HG03175 (cell line): ENCODE results near the gene PRDM16.

Experiments
- ATAC-seq: cut with Tn5 transposase; IDR thresholded peaks from one replicate; pipeline ENCODE4 v1.9.1; 2021; ENCODE audit warnings: mild to moderate bottlenecking, moderate library complexity; ENCODE audit not compliant: unreplicated experiment

Gene PRDM16

GRCh38 chr1:3417934-3418333, 348.9 kb downstream of the PRDM16 start:
- ATAC-seq, result no peak

DNA sequence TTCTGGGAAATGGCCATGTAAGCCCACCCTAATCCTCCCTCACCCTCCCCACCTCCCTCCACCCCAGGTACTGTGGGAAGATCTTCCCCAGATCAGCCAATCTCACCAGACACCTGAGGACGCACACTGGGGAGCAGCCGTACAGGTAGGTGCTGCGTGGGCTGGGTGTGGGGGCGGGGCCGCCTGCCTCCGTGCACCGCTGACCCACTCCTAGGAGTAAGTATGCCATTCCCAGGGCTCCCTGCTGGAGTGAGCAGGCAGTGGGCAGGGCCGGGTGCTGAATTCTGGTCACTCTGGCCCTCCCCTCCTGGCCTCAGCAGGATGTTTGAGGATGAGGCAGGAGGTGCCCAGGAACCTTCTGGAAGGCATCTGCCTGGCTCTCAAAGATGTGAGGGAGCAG, 349.6 kb downstream of the PRDM16 start:
- no peak for ATAC-seq

DNA sequence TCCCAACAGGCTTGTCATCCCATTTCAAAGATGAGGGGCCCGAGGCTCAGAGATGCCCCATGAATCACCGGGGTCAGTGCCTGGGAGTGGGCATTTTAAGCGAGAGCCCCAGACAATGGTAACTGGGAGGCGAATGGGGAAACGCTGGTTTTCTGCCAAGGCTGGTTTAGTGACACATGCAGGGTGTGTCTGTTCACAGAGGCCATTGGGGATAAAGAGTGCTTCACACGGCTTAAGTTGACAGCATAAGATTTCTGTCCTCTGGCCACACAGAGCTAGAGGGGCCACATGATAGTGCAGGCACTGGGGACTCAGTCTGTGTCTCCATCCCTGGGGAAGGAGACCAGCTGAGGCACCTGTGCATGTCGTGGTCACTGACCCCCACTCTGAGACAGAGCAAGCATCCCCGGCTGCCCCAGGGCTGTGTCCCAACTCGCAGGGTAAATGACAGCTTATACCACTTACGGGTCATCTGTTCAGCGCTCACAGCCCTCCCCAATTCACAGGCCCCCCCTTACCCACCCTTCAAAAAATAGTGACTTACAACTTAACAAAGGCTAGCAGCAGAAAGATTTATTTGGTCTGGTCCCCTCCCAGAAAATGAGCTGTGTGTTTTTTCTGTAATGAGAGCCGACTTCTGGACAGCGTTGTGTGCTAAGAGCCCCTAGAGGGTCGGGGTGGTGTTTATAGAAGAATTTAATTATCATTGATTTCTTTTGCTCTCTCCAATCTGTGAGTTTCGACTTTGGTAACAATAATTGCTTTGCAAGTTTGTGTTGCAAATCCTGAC, 350.6 kb downstream of the PRDM16 start:
- ATAC-seq, result no peak

DNA sequence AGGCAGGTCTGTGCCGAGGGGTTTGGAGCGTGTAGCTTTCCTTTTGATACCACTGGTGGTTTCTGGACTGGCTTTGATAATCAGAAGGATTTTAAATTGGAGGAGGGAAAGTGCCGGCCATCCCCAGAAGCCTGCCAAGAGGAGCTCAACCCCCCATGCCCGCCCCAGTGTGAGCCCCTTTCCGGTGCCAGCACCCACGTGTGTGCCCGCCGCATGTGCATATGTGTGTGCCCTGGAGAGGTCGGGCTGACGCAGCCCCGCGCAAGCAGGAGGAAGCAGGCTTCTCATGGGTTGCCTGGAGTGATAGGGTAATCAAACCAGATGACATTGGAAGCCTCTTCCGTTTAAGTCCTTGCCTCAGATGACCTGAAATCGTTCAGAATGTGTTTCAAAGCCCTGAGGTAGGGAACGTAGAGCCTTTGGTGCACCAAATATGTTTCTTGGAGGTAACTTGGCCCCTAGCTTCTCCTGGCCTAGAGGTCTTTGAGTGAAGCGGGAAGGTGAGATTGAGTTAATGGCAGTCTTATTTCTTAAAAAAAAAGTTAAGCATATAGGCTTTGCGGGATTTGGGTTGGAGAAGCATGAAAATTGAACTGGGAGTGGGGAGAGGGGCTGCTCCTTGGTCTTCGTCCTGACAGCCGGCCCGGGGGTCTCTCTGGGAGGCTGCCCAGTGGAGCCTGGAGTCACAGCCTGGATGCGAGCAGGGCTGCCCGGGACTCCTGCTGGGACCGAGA, 351.4 kb downstream of the PRDM16 start:
- ATAC-seq, result no peak

GRCh38 chr1:3422638-3423037, 353.6 kb downstream of the PRDM16 start:
- no peak for ATAC-seq

DNA sequence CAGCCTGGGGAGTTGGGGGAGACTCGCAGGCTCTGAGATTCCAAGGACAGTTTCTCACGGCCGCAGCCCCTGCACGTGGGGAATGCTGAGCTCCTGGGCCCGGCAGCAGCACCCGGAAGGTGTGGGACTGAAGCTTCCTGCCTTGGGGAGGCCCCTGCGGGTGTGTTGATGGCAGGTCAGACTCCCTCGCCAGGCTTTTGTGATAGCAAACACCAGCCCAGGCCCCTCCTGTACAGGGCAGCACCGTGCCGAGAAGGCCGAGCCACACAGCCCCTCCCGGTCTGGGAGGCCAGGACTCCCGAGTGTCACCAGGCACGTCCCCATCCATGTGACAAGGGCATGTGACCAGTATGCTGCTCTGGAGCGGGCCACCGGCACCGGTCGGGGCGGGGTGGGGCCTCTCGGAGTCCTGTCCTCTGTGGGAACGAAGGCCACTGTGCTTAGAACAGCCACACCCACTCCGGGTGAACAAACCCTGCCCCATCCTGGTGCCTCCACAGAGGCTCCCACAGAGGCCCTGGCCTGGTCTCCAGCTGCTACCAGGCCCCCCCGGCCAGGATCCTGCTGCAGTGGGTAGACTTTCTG, 354.3 kb downstream of the PRDM16 start:
- ATAC-seq, result no peak

DNA sequence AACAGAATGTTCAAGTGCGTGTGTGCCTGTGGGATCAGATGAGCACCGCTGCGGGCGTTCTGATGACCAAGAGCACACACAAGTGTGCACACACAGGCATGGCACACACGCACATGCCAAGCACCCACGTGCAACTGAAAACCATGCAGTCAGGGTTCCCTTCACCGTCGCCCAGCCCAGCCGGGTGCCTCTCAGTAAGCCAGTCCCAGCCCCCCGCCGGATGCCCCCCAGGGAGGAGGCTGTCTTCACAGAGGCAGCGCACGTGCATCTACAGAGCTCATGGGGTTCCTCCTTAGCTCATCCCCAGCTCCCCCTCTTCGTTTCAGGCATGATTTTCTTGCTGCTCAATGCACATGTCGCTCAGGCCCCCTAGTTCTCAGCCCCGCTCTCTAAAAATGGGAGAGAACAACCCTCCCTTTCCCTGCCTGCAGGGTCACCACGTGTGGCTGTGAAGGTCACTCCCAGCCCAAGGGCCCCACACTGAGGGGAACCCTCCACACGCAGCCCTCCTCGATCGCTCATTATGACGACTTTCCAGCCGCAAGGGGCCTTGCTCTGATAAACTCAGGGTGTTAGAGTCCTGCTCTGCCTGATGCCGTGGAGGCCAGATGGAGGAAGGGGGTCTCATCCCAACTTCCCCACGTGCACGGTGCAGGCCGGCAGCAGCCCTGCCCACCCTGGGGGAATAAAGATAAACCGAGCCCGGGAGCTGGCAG, 355.1 kb downstream of the PRDM16 start:
- no peak for ATAC-seq

DNA sequence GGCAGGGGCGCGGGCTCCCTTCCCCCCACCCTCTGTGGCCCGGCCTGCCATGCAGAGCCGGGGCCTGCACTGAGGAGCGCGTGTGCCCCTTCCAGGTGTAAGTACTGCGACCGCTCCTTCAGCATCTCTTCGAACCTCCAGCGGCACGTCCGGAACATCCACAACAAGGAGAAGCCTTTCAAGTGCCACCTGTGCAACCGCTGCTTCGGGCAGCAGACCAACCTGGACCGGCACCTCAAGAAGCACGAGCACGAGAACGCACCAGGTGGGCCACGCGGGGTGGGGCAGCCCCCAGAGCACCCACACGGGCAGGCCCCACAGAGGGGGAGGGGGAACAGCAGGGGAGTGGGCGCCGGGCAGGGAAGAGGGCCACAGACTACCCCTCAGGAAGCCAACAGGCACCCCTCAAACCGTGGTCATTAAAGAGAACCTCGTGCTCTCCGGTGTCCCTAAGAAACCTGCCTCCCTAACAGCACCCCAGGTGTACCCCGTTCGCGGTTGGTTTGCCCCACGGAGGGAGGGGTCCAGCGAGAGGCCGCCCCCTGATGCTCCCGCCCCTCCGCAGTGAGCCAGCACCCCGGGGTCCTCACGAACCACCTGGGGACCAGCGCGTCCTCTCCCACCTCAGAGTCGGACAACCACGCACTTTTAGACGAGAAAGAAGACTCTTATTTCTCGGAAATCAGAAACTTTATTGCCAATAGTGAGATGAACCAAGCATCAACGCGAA, 356.6 kb downstream of the PRDM16 start:
- ATAC-seq, result no peak

DNA sequence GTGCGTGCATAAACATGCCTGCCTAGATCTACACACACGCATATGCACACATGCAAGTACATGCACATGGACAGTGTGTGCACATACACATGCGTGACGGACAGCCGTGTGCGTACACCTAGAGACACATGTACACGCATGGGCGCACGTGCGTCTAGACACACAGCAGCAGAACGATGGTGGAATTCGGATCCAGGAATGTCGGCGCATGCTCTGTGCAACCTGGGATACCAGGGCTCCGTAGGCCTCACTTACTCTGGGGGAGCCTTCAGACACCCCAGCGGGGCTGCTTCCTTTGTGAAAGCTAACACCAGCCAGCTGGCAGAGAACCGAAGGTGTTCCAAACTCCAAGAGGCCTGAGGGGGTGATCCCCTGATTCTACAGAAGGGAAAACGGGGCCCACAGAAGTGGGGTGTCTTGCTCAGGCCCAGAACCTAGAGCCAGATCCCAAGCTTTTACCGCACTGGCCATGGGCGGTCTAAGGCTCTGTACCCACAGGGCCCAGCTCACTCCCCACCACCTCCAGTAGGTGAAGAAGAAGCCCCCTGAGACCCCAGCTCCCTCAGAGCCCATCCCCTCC, 358.0 kb downstream of the PRDM16 start:
- no peak for ATAC-seq

GRCh38 chr1:3427711-3428704, 359.0 kb downstream of the PRDM16 start:
- ATAC-seq, result no peak

- no peak for ATAC-seq
These were observed 359.9 kb downstream of the PRDM16 start for GRCh38 chr1:3428899-3429298.

- ATAC-seq, result no peak
These were observed 360.3 kb downstream of the PRDM16 start for GRCh38 chr1:3429320-3429719.

DNA sequence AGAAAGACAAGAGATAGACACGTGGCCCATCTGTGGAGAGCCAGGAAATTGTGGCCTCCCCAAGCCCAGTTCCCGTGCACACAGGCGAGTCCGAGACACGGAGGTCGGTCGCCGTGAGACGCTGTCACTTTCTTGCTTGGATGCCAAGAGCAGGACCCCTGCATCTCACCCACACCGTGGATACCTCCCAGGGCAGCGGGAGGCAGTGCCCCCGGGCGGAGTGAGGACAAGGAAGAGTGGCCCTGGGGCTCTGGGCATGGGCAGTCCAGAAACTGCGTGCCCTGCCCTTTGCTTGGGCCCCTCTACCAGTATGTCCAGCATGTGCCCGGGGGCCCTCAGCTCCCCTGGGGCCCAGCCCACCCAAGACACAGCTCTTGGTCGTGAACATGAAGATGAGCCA, 360.8 kb downstream of the PRDM16 start:
- no peak for ATAC-seq

DNA sequence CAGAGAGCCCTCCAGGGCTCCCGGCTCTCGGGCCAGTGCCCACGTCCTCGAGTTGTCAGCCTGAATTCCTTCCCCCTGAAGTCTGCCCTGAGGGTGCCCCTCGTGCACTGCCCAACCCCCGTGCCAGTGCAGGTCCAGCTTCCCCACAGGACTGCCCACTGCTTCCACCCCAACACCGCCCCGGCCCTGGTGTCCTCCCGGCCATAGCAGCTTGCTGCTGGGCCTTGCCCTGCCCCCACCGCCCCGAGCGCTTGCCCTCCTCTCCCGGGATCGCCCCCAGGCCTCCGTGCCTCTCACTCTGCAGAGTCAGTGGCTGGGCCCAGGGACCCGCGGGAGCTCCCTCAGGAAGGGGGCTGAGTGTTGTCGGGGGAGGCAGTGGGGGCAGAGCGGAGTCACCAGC, 361.4 kb downstream of the PRDM16 start:
- ATAC-seq, result no peak

- ATAC-seq, result no peak
These were observed 361.8 kb downstream of the PRDM16 start for GRCh38 chr1:3430820-3431219.

DNA sequence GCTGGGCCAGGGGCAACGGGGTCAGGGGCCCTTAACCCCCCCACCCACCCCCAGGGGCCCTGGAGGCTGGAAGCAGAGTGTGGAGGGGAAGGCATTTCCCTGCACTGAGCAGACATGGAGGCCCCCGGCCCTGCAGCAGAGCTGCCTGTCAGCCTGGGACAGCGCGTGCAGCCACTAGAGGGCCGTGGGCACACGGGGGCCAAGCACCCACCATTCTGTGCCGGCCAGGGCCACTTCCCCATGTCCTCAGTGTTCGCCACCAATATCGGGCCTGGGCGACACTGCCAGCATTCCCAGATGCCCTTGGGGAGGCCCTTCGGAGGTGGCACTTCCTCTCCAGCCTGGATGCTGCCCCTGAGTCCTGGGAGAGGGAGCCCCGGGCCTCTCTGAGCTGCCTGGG, 362.3 kb downstream of the PRDM16 start:
- ATAC-seq, result no peak

GRCh38 chr1:3431686-3432085, 362.7 kb downstream of the PRDM16 start:
- ATAC-seq, result no peak

DNA sequence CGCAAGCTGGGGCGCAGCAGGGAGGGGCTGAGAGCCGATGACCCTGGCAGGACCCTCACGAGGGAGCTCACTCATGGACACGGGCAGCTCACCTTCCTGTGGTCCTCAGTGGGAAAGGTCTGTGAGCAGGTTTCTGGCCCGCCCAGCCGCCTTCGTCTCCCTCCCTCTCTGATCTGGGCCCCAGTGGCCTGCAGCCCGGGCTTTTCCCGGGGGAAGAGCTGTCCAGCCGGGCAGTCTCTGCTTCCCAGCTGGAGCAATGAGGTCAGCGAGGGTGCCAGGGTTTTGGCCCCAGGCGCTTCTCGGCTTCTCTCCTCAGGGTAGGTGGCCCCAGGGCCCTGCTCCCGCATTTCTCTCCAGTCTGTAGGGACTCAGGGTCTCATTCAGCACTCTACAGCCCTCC, 363.3 kb downstream of the PRDM16 start:
- ATAC-seq, result no peak

- no peak for ATAC-seq
These were observed 364.1 kb downstream of the PRDM16 start for GRCh38 chr1:3433076-3433475.
